HG03108 (cell line): Measurements from ENCODE around the gene KIAA0319L.
A peak's percentile ranks its signal among the peaks of the same experiment; 100 is the strongest.
"Not testable (repeated sequence)": the region's sequence is repeated elsewhere in the genome, so short reads cannot be mapped to it uniquely, and the experiment has no call there.

Experiments
- ATAC-seq: cut with Tn5 transposase; IDR thresholded peaks from one replicate; pipeline ENCODE4 v1.9.1; 2021; ENCODE audit warnings: moderate library complexity; ENCODE audit not compliant: unreplicated experiment

KIAA0319L gene

DNA sequence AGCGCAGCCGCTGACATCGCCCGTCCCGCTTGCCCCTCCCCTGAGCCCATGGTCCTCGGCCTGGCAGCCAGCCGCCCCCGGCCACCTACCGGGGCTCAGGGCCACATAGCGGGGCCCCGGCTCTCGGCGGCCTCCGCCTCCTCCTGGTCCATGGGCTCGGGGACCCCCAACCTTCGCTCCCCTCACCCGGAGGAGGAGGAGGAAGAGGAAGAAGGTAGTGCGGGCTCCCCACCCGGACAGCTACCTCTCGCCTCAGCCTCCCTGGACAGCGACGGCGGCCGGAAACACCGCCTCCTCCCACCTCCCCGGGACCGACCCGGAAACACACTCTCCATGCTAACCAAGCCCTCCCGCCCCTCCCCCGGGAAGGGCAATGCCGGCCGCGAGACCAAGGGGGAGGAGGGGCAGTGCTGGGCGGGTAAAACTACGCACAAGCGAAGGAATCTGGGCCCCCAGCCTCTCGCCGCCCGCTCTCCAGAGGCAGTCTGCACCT lies at the start of gene KIAA0319L:
Gene KIAA0319L (minus strand): TSS at position 286 of the 493 bp plus-strand sequence. CDS start 2,912 bp downstream, outside the sequence.
- peak; percentile 71 for ATAC-seq

GRCh38 chr1:35605867-35606182 lies 48.6 kb upstream of the KIAA0319L start:
- no peak for ATAC-seq

- ATAC-seq, result no peak
These were observed 48.1 kb upstream of the KIAA0319L start for GRCh38 chr1:35605071-35605866.

GRCh38 chr1:35603941-35604340 lies 46.7 kb upstream of the KIAA0319L start:
- no peak for ATAC-seq

- ATAC-seq, result no peak
These were observed 46.3 kb upstream of the KIAA0319L start for GRCh38 chr1:35603468-35603867.

GRCh38 chr1:35600593-35600992 lies 43.4 kb upstream of the KIAA0319L start:
- ATAC-seq, result no peak

- ATAC-seq, result no peak
These were observed 42.2 kb upstream of the KIAA0319L start for GRCh38 chr1:35599411-35599810.

DNA sequence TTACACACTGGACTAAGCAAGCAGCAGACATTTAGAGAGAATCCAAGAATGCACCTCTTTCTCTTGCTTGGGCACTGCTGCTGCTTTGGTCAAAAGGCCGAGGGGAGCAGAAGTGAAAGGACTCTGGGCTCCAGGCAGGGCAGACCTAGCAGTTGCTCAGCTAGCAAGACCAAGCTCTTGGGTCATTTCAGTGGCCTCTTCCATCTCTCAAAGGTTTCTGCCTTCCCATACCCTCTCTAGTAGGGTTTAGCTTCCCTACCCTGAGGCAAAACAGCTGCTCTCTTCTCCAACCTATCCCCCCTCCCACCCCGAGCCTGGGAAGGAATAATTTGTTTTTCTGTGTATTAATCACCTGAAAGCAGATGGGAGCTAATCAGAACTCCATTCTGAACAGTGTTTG lies 41.7 kb upstream of the KIAA0319L start:
- ATAC-seq, result no peak

DNA sequence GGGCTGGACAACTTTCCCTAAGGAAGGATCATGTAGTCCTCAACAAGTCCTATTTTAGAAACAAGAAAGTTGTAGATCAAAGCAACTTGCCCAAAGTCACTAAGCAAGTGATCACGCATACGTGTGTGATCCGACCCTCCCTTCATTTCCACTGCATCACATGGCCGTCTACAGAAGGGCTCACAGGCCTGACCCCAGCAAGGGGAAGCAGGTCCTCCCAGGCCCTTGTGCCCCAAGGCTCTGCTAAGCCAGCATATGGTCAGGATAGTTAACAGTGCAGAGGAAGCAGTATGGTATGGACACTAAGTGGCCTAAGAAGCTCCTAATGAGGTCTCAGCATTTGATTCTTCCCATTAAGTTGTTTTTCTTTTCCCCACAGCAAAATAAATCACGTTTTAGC lies 40.7 kb upstream of the KIAA0319L start:
- ATAC-seq, result no peak

DNA sequence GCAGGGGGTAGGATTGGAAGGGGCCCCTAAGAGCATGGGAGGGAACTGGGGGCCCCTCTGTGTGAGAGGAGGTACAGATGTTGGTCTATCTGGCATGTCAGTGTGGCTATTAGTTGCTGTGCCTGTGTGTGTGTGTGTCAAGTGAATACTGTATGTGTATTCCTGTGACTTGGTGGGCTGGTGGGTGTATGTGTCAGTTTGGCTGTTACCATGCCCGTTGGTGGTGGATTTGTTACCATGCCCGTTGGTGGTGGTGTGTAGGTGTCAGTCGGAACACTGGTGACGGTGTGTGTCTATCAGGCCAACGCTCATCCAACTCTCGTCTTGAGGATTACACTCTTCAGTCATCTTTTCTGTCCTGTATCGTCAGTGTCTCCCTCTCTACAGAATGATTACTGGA lies 38.5 kb upstream of the KIAA0319L start:
- no peak for ATAC-seq

DNA sequence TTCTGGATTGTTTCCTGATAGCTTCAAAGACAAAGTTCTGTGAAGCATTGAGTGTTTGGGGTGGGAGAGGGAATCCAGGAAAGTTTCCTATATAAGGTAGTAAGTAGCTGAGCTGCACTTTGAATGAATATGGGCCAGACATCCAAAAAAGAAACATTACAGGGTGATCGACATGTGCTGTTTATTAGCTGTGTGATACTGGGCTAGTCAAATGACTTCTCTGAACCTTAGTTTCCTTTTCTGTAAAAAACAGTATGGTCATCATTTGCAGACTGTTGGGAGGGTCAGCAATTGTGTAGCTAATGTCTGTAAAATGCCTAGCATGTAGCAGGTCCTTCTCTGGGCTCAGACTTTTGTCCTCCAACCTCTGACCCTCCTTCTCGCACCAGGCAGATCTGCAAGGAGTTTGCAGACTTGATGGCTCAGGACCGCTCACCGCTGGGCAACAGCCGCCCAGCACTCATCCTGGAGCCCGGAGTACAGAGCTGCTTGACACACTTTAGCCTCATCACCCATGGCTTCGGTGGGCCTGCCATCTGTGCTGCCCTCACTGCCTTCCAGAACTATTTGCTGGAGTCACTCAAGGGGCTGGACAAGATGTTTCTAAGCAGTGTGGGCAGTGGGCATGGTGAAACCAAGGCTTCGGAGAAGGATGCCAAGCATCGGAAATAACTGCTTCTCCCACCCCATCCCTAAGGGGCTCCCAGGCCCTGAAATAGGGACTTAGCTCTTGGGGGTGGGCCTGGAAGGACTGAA lies 37.0 kb upstream of the KIAA0319L start:
- ATAC-seq, result no peak

- ATAC-seq, result no peak
These were observed 36.0 kb upstream of the KIAA0319L start for GRCh38 chr1:35592991-35593769.

DNA sequence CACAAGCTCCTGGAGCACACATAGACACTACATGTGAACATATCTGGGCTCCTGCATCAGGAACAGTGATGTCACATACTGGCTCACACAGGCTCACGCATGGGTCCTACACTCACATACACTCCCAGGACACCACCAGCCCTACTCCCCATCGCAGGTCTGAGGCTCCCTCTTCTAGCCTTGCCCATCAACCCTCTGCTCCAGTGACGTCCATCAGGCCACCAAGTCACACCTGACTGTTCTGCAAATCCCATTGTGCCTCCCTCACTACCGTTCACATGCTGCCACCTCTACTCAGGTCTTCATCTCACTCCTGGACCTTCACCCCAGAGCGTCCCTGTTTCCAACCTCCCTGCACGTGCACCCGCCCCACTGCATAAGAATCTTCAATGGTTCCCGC lies 34.0 kb upstream of the KIAA0319L start:
- ATAC-seq, result no peak

- ATAC-seq, result no peak
These were observed 33.4 kb upstream of the KIAA0319L start for GRCh38 chr1:35590476-35591040.

GRCh38 chr1:35589516-35590427 lies 32.6 kb upstream of the KIAA0319L start:
- ATAC-seq, result no peak

DNA sequence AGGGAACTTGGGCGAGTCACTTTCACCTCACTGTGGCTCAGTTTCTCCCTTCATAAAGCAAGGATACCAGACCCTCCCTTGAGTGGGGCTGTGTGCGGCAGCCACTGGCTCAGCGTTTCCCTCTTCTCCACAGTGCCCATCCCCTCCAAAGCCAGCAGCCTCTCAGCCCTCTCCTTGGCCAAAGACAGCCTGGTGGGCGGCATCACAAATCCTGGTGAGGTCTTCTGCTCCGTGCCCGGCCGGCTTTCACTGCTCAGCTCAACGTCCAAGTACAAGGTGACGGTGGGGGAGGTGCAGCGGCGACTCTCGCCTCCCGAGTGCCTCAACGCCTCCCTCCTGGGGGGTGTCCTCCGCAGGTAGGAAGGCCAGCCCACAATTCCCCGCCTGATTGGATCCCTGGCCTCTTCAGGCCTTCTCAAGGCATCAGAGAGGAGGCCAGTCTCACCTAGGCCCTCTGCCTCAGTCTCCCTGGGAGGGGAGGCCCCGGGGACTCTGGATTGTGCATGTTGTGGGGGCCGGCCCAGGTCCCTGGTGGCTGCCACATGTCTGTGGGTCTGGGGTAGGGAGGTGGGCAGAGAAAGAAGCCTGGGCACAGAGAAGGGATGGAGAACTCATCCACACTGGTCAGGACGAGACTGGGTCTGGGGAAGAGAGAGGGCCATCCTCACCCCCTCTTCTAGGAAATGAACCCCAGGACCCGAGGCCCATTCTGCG lies 31.2 kb upstream of the KIAA0319L start:
- no peak for ATAC-seq

DNA sequence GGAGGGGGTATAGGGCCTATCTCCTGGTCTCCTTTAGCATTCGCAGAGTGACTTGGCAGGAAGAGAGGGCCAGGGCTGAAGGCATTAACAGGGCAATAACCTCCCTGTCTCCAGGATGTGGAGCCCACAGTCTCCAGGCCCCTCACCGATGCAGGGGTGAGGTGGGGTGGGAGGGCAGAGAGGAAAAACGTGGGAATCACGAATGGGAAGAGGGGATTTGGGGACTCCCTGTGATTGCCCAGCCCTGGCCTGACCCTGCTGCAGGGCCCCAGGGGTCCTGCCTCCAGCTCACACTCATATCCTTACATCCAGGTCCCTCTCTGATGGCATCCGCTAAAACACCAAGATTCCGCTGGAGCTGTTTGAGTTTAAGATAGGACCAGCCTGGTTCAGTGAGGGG lies 30.5 kb upstream of the KIAA0319L start:
- no peak for ATAC-seq

DNA sequence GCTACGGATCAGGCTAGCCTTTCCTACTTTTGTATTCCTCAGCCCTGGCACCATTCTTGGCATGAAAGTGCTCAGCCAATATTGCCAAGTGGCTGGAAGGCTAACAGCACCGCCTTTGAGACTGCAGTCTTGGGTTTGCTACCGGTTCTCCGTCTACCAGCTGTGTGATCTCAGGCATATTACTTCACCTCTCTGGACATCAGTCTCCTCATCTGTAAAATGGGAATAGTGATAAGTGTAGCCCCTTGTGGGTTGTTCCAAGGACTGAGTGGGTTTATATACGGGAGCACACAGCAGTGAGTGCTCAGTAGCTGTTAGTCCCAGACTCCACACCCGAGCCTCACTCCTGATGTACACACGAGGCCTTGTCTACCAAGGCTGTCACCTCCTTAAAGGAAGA lies 29.6 kb upstream of the KIAA0319L start:
- no peak for ATAC-seq

DNA sequence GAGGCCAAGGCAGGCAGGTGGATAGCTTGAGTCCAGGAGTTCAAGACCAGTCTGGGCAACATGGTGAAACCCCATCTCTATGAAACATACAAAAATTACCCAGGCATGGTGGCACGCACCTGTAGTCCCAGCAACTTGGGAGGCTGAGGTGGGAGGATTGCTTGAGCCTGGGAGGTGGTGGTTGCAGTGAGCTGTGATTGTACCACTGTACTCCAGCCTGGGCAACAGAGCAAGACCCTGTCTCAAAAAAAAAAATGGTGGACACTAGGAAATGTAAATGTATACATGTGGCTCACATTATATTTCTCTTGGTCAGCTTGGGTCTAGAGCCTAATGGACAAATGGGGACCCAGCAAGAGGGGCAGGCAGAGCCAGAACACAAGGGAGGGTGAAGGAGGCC lies 28.6 kb upstream of the KIAA0319L start:
- not testable (repeated sequence) for ATAC-seq
